ENCODE data around the gene GIMAP2. TPM values are rescaled to one million over a fixed set of nuclear protein-coding genes. Genes with fewer than 3 reads are reported as not detected.

The GIMAP2 gene
- total RNA-seq, 1 experiment from 2014 or later: not detected

GRCh38 chr7:150649080-150649385, 36.5 kb upstream of the GIMAP2 start:
- Mint-ChIP-seq H3K4me1 (no peaks in the 10 kb centered on the region), H3K27me3 (ENCODE audit: low read depth) (peaks cover 46% of the 10 kb centered on the region)

More at GRCh38 chr7:150649080-150649385, 36.5 kb upstream of the GIMAP2 start:
- Histone ChIP-seq H3K27ac (ENCODE audit: insufficient read length, low read depth, low read length) (no peak overlapping the region), H3K9ac (ENCODE audit: extremely low read depth, insufficient read length, low read length) (no peak overlapping the region), H3K23me2 (ENCODE audit: insufficient read length, low read depth, low read length, poor library complexity, severe bottlenecking) (no peaks in the 10 kb centered on the region), H4K20me1 (ENCODE audit: control insufficient read depth, insufficient read depth, insufficient read length) (no peaks in the 10 kb centered on the region), H3K79me2 (ENCODE audit: insufficient read depth, low read length) (no peaks in the 10 kb centered on the region), H3K9me3 (ENCODE audit: control insufficient read depth, low read depth, low read length) (no peaks in the 10 kb centered on the region), H2AFZ (ENCODE audit: low read length) (no peak overlapping the region), H3K4me1 (ENCODE audit: insufficient read depth, low read length) (no peaks in the 10 kb centered on the region), H3K4ac (ENCODE audit: low read depth, low read length) (no peak overlapping the region), H2BK120ac (ENCODE audit: low read depth, low read length, poor library complexity, severe bottlenecking) (no peak overlapping the region), H3K4me2 (ENCODE audit: insufficient read depth, insufficient read length, low read length) (no peak overlapping the region), H4K91ac (ENCODE audit: insufficient read length, low read depth, low read length) (no peak overlapping the region), H3K23ac (ENCODE audit: insufficient read length, low read depth, low read length) (no peak overlapping the region), H3K14ac (ENCODE audit: insufficient read depth, low read length) (no peak overlapping the region), H3T11ph (ENCODE audit: low read length) (no peak overlapping the region), H2BK20ac (ENCODE audit: low read depth, low read length, poor library complexity, severe bottlenecking) (no peak overlapping the region), H2AK5ac (ENCODE audit: insufficient read length, low read length) (no peak overlapping the region), H3K79me1 (ENCODE audit: insufficient read depth, low read depth, low read length, poor library complexity, severe bottlenecking) (no peaks in the 10 kb centered on the region), H2BK15ac (ENCODE audit: low read depth, low read length) (no peak overlapping the region), H3K56ac (ENCODE audit: insufficient read length, low read depth, low read length) (no peak overlapping the region), H3K27me3 (ENCODE audit: insufficient read depth, low read length) (no peaks in the 10 kb centered on the region), H2BK5ac (ENCODE audit: insufficient read length, low read length) (no peak overlapping the region), H4K5ac (ENCODE audit: insufficient read length, low read depth, low read length) (no peak overlapping the region), H4K8ac (replicated peaks; ENCODE audit: insufficient read length, low read depth, low read length) (no peak overlapping the region), H2BK12ac (ENCODE audit: insufficient read length, low read depth, low read length) (no peak overlapping the region), H3K18ac (ENCODE audit: insufficient read length, low read depth, low read length) (no peak overlapping the region)
- Mint-ChIP-seq H3K27ac (no peak overlapping the region), H3K36me3 (ENCODE audit: insufficient read depth in 1 of 3, low read depth in 3 of 3) (no peaks in the 10 kb centered on the region; a peak in 4 of 7 replicates), H3K4me3 (no peak overlapping the region), H3K9me3 (peaks cover 6 to 35% of the 10 kb centered on the region in 2 experiments; a peak in 4 of 5 replicates)
- no peak for DNase-seq
- no CpG with 5 or more reads among the region's 3 CpGs for WGBS (ENCODE audit: extremely low coverage, insufficient read length, low lambda C conversion rate)
- TF ChIP-seq CTCF (conservative IDR thresholded peaks at IDR 0.05): no peak
